Naive thymus-derived CD4-positive, alpha-beta T cell (primary cell): ENCODE data around the gene FRMD6. TPM values are rescaled to one million over a fixed set of nuclear protein-coding genes. Genes with fewer than 3 reads are reported as not detected.

Experiments
- ATAC-seq: fragments of 150-1000 bp; cut with Tn5 transposase; 2 replicates; pipeline ENCODE4 v1.10.0; 2021; ENCODE audit warnings: mild to moderate bottlenecking, moderate library complexity
- CTCF ChIA-PET: fragments of 350-600 bp; sonication (Branson Sonifier 250); formaldehyde crosslinking; loops from one replicate; lab custom pipeline; 2021; ENCODE audit warnings: antibody characterized with exemption; lab: Charles Lee
- POLR2A ChIA-PET: fragments of 350-600 bp; sonication (Branson Sonifier 250); formaldehyde crosslinking; loops from one replicate; lab custom pipeline; 2021; ENCODE audit warnings: antibody characterized with exemption, inconsistent platforms; lab: Charles Lee
- DNase-seq, 9 donors: peaks; one replicate each; pipeline versions ENCODE4 v3.0.0 to v3.0.0-alpha.2; 2020 to 2022; ENCODE audit warnings: mixed read lengths in 1 of 9
- H3K27ac ChIP-seq: one replicate; pipeline ENCODE4 v1.7.0; 2013; ENCODE audit warnings: mild to moderate bottlenecking, low read depth, low read length, moderate library complexity
- H3K27me3 ChIP-seq, 2 donors: one replicate each; pipeline ENCODE4 v1.7.0; 2013; ENCODE audit warnings: low read length in 2 of 2, mild to moderate bottlenecking in 2 of 2, moderate library complexity in 2 of 2; ENCODE audit not compliant: control insufficient read depth in 2 of 2, insufficient read depth in 2 of 2
- H3K36me3 ChIP-seq, 3 experiments: 1 replicate in 2 of 3; 2 replicates in 1 of 3; pipeline ENCODE4 v1.7.0; 2013; ENCODE audit warnings: low read length in 3 of 3, mild to moderate bottlenecking in 3 of 3, moderate library complexity in 1 of 3; ENCODE audit not compliant: insufficient read depth in 3 of 3, control insufficient read depth in 2 of 3
- H3K4me1 ChIP-seq, 2 donors: one replicate each; pipeline ENCODE4 v1.7.0; 2013; ENCODE audit warnings: low read length in 2 of 2, mild to moderate bottlenecking in 2 of 2, moderate library complexity in 1 of 2; ENCODE audit not compliant: control insufficient read depth in 2 of 2, insufficient read depth in 2 of 2
- H3K4me3 ChIP-seq: 2 replicates; pipeline ENCODE4 v1.7.0; 2013; ENCODE audit warnings: mild to moderate bottlenecking, low read length
- H3K9me3 ChIP-seq, 3 experiments: 1 replicate in 2 of 3; 2 replicates in 1 of 3; pipeline ENCODE4 v1.7.0; 2013; ENCODE audit warnings: low read length in 3 of 3; ENCODE audit not compliant: control insufficient read depth in 2 of 3
- H3K27ac Mint-ChIP-seq, 9 donors: one replicate each; pipeline ENCODE4 v1.8.0; 2020 to 2022; ENCODE audit warnings: mixed read lengths in 9 of 9, mild to moderate bottlenecking in 8 of 9, moderate library complexity in 5 of 9, inconsistent platforms in 2 of 9
- H3K27me3 Mint-ChIP-seq, 5 donors: one replicate each; pipeline ENCODE4 v1.8.0; 2021 to 2022; ENCODE audit warnings: mixed read lengths in 5 of 5, mild to moderate bottlenecking in 1 of 5
- H3K36me3 Mint-ChIP-seq, 5 donors: one replicate each; pipeline ENCODE4 v1.8.0; 2020 to 2022; ENCODE audit warnings: mixed read lengths in 5 of 5, mild to moderate bottlenecking in 3 of 5, inconsistent platforms in 1 of 5
- H3K4me1 Mint-ChIP-seq, 7 donors: one replicate each; pipeline ENCODE4 v1.8.0; 2020 to 2022; ENCODE audit warnings: mixed read lengths in 7 of 7, mild to moderate bottlenecking in 3 of 7, inconsistent platforms in 1 of 7
- H3K4me3 Mint-ChIP-seq, 10 donors: one replicate each; pipeline ENCODE4 v1.8.0; 2020 to 2022; ENCODE audit warnings: mild to moderate bottlenecking in 10 of 10, mixed read lengths in 10 of 10, moderate library complexity in 6 of 10, inconsistent platforms in 2 of 10
- H3K9me3 Mint-ChIP-seq, 11 donors: one replicate each; pipeline ENCODE4 v1.8.0; 2020 to 2022; ENCODE audit warnings: mixed read lengths in 11 of 11, mild to moderate bottlenecking in 4 of 11, inconsistent platforms in 1 of 11, moderate library complexity in 1 of 11
- intact Hi-C, 2 donors: fragments of 100-400 bp; cut with micrococcal nuclease; formaldehyde crosslinking; loops; one replicate each; pipeline ENCODE4 v1.15.1; 2023
- polyA plus RNA-seq, 2 donors: library from polyadenylated mRNA; unstranded; fragments of 300-500 nt; fragmentation: Illumina TruSeq; gene quantifications; one replicate each; pipeline ENCODE4 v1.2.3, GENCODE V29; 2021
- total RNA-seq, 6 experiments: library from RNA in 5 of 6; stranded (reverse) in 5 of 6; gene quantifications; 1 replicate in 5 of 6; 2 replicates in 1 of 6; pipeline ENCODE4 v1.2.3 and lab custom pipeline; 2021 to 2026

Gene FRMD6
- total and polyA plus RNA-seq, 7 experiments from 2014 or later, result 0.28 to 4.8 (median 3.8) TPM

GRCh38 chr14:51719955-51720354, 68.2 kb downstream of the FRMD6 start:
- H3K4me1 ChIP-seq, result no peaks in the 10 kb centered on the region
- no peak for ATAC-seq
- intact Hi-C loops, result no loop called here

GRCh38 chr14:51723990-51724389, 72.3 kb downstream of the FRMD6 start:
- H3K9me3 Mint-ChIP-seq, result peaks cover 0 to 1% (median 0%) of the 10 kb centered on the region in 11 donors
- no peak overlapping the region for H3K4me3 ChIP-seq
- intact Hi-C loops, result no loop called here
- no peaks in the 10 kb centered on the region for H3K27me3 Mint-ChIP-seq
- no peaks in the 10 kb centered on the region for H3K9me3 ChIP-seq
- peaks cover 0 to 24% (median 4%) of the 10 kb centered on the region in 5 donors for H3K36me3 Mint-ChIP-seq
- ChIA-PET CTCF (no interaction called here), POLR2A (interaction anchor here (0.6 to 0.7 kb wide), 2 partner anchors 9 to 70 kb away, joined by 4 to 8 read pairs; no protein-coding TSS in a partner anchor)
- no peaks in the 10 kb centered on the region for H3K36me3 ChIP-seq
- no peaks in the 10 kb centered on the region for H3K27me3 ChIP-seq
- H3K4me3 Mint-ChIP-seq, result no peak overlapping the region
- no peak overlapping the region for H3K27ac Mint-ChIP-seq
- DNase-seq, result no peak
- no peak for ATAC-seq
- H3K4me1 Mint-ChIP-seq, result no peaks in the 10 kb centered on the region
- no peaks in the 10 kb centered on the region for H3K4me1 ChIP-seq
- no peak overlapping the region for H3K27ac ChIP-seq

More at GRCh38 chr14:51719955-51720354, 68.2 kb downstream of the FRMD6 start:
- ChIA-PET CTCF (no interaction called here), POLR2A (no interaction called here)
- Histone ChIP-seq H3K27me3 (no peaks in the 10 kb centered on the region), H3K4me3 (no peak overlapping the region), H3K27ac (no peak overlapping the region), H3K36me3 (no peaks in the 10 kb centered on the region), H3K9me3 (no peaks in the 10 kb centered on the region)
- peaks cover 0 to 2% (median 0%) of the 10 kb centered on the region in 7 donors for H3K4me1 Mint-ChIP-seq
- H3K36me3 Mint-ChIP-seq, result peaks cover 0 to 24% (median 0%) of the 10 kb centered on the region in 5 donors
- H3K4me3 Mint-ChIP-seq, result no peak overlapping the region
- H3K27me3 Mint-ChIP-seq, result no peaks in the 10 kb centered on the region
- no peak for DNase-seq
- no peaks in the 10 kb centered on the region for H3K9me3 Mint-ChIP-seq
- no peak overlapping the region for H3K27ac Mint-ChIP-seq

- H3K4me1 ChIP-seq, result no peaks in the 10 kb centered on the region
- ATAC-seq (no peak), DNase-seq (no peak)
- H3K36me3 ChIP-seq, result no peaks in the 10 kb centered on the region
- Mint-ChIP-seq H3K27ac (no peak overlapping the region), H3K27me3 (no peaks in the 10 kb centered on the region), H3K4me1 (no peaks in the 10 kb centered on the region), H3K9me3 (peaks cover 0 to 1% (median 0%) of the 10 kb centered on the region in 11 donors), H3K4me3 (no peak overlapping the region), H3K36me3 (peaks cover 0 to 24% (median 4%) of the 10 kb centered on the region in 5 donors)
- ChIA-PET CTCF (no interaction called here), POLR2A (interaction anchor here (0.6 kb wide), 1 partner anchor 71 kb away, joined by 4 read pairs; no protein-coding TSS in a partner anchor)
- H3K4me3 ChIP-seq, result no peak overlapping the region
- H3K9me3 ChIP-seq, result no peaks in the 10 kb centered on the region
- no peak overlapping the region for H3K27ac ChIP-seq
- intact Hi-C loops, result no loop called here
- no peaks in the 10 kb centered on the region for H3K27me3 ChIP-seq
Observed at GRCh38 chr14:51724650-51725049, 72.9 kb downstream of the FRMD6 start.

GRCh38 chr14:51725061-51725460, 73.4 kb downstream of the FRMD6 start:
- H3K9me3 ChIP-seq, result no peaks in the 10 kb centered on the region
- ChIA-PET CTCF (no interaction called here), POLR2A (no interaction called here)
- ATAC-seq (no peak), DNase-seq (no peak)
- H3K4me3 ChIP-seq, result no peak overlapping the region
- Mint-ChIP-seq H3K4me3 (no peak overlapping the region), H3K9me3 (peaks cover 0 to 1% (median 0%) of the 10 kb centered on the region in 11 donors), H3K4me1 (no peaks in the 10 kb centered on the region), H3K36me3 (peaks cover 0 to 21% (median 2%) of the 10 kb centered on the region in 5 donors), H3K27me3 (no peaks in the 10 kb centered on the region), H3K27ac (no peak overlapping the region)
- no peaks in the 10 kb centered on the region for H3K27me3 ChIP-seq
- intact Hi-C loops, result no loop called here
- no peak overlapping the region for H3K27ac ChIP-seq
- no peaks in the 10 kb centered on the region for H3K36me3 ChIP-seq
- no peaks in the 10 kb centered on the region for H3K4me1 ChIP-seq

- Mint-ChIP-seq H3K27me3 (peaks cover 0 to under 1% (median 0%) of the 10 kb centered on the region in 5 donors), H3K9me3 (peaks cover 0 to 1% (median 0%) of the 10 kb centered on the region in 11 donors), H3K36me3 (peaks cover 0 to 21% (median 2%) of the 10 kb centered on the region in 5 donors), H3K4me3 (no peak overlapping the region), H3K27ac (no peak overlapping the region), H3K4me1 (no peaks in the 10 kb centered on the region)
- no peak for DNase-seq
- intact Hi-C loops, result no loop called here
- ChIA-PET POLR2A (no interaction called here), CTCF (interaction anchor here (0.8 kb wide), 1 partner anchor 44 kb away, joined by 4 read pairs; no protein-coding TSS in a partner anchor)
- Histone ChIP-seq H3K27me3 (no peaks in the 10 kb centered on the region), H3K9me3 (no peaks in the 10 kb centered on the region), H3K36me3 (no peaks in the 10 kb centered on the region), H3K4me3 (no peak overlapping the region), H3K4me1 (no peaks in the 10 kb centered on the region), H3K27ac (no peak overlapping the region)
- ATAC-seq, result no peak
Observed at GRCh38 chr14:51726166-51726899, 74.6 kb downstream of the FRMD6 start.

GRCh38 chr14:51727526-51727925, 75.8 kb downstream of the FRMD6 start:
- Mint-ChIP-seq H3K36me3 (peaks cover 0 to 17% (median 2%) of the 10 kb centered on the region in 5 donors), H3K27me3 (peaks cover 0 to 8% (median 0%) of the 10 kb centered on the region in 5 donors), H3K27ac (no peak overlapping the region), H3K4me3 (no peak overlapping the region), H3K4me1 (no peaks in the 10 kb centered on the region), H3K9me3 (peaks cover 0 to 1% (median 0%) of the 10 kb centered on the region in 11 donors)
- no peaks in the 10 kb centered on the region for H3K36me3 ChIP-seq
- ChIA-PET CTCF (no interaction called here), POLR2A (no interaction called here)
- ATAC-seq, result no peak
- DNase-seq, result no peak
- no peaks in the 10 kb centered on the region for H3K9me3 ChIP-seq
- no peak overlapping the region for H3K27ac ChIP-seq
- no peaks in the 10 kb centered on the region for H3K27me3 ChIP-seq
- intact Hi-C loops, result no loop called here
- H3K4me3 ChIP-seq, result no peak overlapping the region
- no peaks in the 10 kb centered on the region for H3K4me1 ChIP-seq
